ENCODE data around the gene CNGB1.

GRCh38 chr16:57848181-57848580, 122.7 kb downstream of the CNGB1 start:
- TF ChIP-seq EZH2 (conservative IDR thresholded peaks at IDR 0.05; ENCODE audit: low read depth, low read length) (no peak), ZNF136 (CRISPR knock-in tag; IDR thresholded peaks at IDR 0.05; ENCODE audit: low read depth) (no peak), ZNF672 (CRISPR knock-in tag; IDR thresholded peaks at IDR 0.05) (no peak), MAZ (IDR thresholded peaks at IDR 0.05; ENCODE audit: borderline replicate concordance, low read depth, low read length) (no peak), MAZ (CRISPR knock-in tag; IDR thresholded peaks at IDR 0.05; ENCODE audit: low read depth) (no peak), HIVEP1 (CRISPR knock-in tag; IDR thresholded peaks at IDR 0.05) (no peak), NR2F2 (IDR thresholded peaks at IDR 0.05; ENCODE audit: borderline replicate concordance, low read depth) (no peak), JUND (CRISPR knock-in tag; IDR thresholded peaks at IDR 0.05) (no peak)
- TF ChIP-seq, protein P1, sequence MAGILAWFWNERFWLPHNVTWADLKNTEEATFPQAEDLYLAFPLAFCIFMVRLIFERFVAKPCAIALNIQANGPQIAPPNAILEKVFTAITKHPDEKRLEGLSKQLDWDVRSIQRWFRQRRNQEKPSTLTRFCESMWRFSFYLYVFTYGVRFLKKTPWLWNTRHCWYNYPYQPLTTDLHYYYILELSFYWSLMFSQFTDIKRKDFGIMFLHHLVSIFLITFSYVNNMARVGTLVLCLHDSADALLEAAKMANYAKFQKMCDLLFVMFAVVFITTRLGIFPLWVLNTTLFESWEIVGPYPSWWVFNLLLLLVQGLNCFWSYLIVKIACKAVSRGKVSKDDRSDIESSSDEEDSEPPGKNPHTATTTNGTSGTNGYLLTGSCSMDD (CRISPR knock-in tag; IDR thresholded peaks at IDR 0.05), result no peak
- TF ChIP-seq, protein P2, sequence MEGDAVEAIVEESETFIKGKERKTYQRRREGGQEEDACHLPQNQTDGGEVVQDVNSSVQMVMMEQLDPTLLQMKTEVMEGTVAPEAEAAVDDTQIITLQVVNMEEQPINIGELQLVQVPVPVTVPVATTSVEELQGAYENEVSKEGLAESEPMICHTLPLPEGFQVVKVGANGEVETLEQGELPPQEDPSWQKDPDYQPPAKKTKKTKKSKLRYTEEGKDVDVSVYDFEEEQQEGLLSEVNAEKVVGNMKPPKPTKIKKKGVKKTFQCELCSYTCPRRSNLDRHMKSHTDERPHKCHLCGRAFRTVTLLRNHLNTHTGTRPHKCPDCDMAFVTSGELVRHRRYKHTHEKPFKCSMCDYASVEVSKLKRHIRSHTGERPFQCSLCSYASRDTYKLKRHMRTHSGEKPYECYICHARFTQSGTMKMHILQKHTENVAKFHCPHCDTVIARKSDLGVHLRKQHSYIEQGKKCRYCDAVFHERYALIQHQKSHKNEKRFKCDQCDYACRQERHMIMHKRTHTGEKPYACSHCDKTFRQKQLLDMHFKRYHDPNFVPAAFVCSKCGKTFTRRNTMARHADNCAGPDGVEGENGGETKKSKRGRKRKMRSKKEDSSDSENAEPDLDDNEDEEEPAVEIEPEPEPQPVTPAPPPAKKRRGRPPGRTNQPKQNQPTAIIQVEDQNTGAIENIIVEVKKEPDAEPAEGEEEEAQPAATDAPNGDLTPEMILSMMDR (CRISPR knock-in tag; IDR thresholded peaks at IDR 0.05), result no peak
- TF ChIP-seq, protein P3, sequence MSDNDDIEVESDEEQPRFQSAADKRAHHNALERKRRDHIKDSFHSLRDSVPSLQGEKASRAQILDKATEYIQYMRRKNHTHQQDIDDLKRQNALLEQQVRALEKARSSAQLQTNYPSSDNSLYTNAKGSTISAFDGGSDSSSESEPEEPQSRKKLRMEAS (IDR thresholded peaks at IDR 0.05), result no peak

Data from HepG2 (cell line).